ENCODE measurements around the gene USH2A.

- TF ChIP-seq CTCF (IDR thresholded peaks at IDR 0.05) (no peak), POLR2AphosphoS5 (IDR thresholded peaks at IDR 0.05) (no peak)
Observed at GRCh38 chr1:216209125-216209524, 214.1 kb downstream of the USH2A start.

Measured in breast epithelium (tissue), 3 donors.